Measurements from ENCODE around the gene FCHO1.
"Not testable (repeated sequence)": the region's sequence is repeated elsewhere in the genome, so short reads cannot be mapped to it uniquely, and the experiment has no call there.

The FCHO1 gene

GRCh38 chr19:17783721-17784120 is 32.4 kb downstream of the FCHO1 start:
- intact Hi-C loops (cut with DNase I): loop anchor here (5.0 kb wide), 1 partner anchor 81 kb away; no protein-coding TSS in a partner anchor
- DNase-seq: not testable (repeated sequence)

- DNase-seq: peak in 8 of 10 donors; percentile 34 to 94 (median 75)
- intact Hi-C loops (cut with DNase I): loop anchor here (5.0 kb wide), 1 partner anchor 82 kb away; no protein-coding TSS in a partner anchor
Observed at GRCh38 chr19:17784201-17785008, 33.1 kb downstream of the FCHO1 start.

- intact Hi-C loops (cut with DNase I): no loop called here
- no peak for DNase-seq
Observed at GRCh38 chr19:17787274-17787913, 36.1 kb downstream of the FCHO1 start.

GRCh38 chr19:17788632-17789031 is 37.4 kb downstream of the FCHO1 start:
- intact Hi-C loops (cut with DNase I): no loop called here

DNA sequence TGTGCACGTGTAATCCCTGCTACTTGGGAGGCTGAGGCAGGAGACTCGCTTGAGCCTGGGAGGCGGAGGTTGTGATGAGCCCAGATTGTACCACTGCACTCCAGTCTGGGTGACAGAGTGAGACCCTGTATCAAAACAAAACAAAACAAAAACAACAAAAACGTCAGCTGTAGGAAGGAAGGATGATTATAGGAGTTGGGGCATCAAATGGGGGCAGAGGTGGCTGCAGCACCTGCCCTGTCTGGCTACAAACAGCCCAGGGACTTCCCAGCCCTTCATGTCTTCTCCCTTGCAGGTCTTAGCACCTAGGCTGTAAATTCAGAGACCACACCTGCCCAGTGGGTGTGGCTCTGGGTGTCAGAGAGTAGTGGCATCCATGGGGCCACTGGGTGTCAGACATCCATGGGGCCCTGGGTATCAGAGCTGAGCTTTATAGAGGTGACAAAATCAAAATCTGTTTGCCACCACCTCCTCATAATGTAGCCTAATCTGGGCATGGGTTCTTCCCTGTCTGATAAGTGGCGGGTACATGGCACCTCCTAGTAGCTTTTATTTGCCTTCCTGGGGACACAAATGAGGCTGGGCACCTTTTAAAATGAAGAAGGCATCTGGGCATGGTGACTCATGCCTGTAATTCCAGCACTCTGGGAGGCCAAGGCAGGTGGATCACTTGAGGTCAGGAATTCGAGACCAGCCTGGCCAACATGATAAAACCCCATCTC is 38.9 kb downstream of the FCHO1 start:
- DNase-seq: no peak
- intact Hi-C loops (cut with DNase I): no loop called here

More at GRCh38 chr19:17788632-17789031, 37.4 kb downstream of the FCHO1 start:
- no peak for DNase-seq

GRCh38 chr19:17794412-17794730 is 43.1 kb downstream of the FCHO1 start:
- DNase-seq: no peak
- intact Hi-C loops (cut with DNase I): no loop called here

GRCh38 chr19:17794731-17795494 is 43.6 kb downstream of the FCHO1 start, which contains the start of gene B3GNT3:
Gene B3GNT3, plus strand, starts transcription at chr19:17795138. Its CDS starts 12,670 bp downstream, at chr19:17807808.
- DNase-seq: no peak
- intact Hi-C loops (cut with DNase I): no loop called here

DNA sequence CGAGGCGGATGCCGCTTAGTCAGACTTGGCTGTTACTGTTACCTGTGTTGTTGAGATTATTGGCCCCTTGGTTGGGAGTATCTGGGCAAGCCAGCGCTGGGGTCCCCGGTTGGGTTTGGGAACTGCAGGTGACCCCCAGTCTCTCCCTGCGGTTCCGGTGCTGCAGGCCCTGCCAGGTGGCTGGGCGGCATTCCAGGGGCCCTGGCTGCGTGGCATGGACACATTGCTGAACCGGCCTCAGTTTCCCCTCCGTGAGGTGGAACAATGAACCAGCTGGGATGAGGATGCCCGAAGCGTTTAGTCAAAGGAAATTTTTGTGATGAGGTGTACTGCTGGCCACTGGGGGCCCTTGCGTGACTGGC is 44.2 kb downstream of the FCHO1 start:
- no peak for DNase-seq
- intact Hi-C loops (cut with DNase I): no loop called here

- intact Hi-C loops (cut with DNase I): no loop called here
Observed at GRCh38 chr19:17796013-17796837, 44.9 kb downstream of the FCHO1 start.

GRCh38 chr19:17796838-17797423 is 45.7 kb downstream of the FCHO1 start:
- no peak for DNase-seq
- intact Hi-C loops (cut with DNase I): no loop called here

More at GRCh38 chr19:17796013-17796837, 44.9 kb downstream of the FCHO1 start:
- DNase-seq: no peak

DNA sequence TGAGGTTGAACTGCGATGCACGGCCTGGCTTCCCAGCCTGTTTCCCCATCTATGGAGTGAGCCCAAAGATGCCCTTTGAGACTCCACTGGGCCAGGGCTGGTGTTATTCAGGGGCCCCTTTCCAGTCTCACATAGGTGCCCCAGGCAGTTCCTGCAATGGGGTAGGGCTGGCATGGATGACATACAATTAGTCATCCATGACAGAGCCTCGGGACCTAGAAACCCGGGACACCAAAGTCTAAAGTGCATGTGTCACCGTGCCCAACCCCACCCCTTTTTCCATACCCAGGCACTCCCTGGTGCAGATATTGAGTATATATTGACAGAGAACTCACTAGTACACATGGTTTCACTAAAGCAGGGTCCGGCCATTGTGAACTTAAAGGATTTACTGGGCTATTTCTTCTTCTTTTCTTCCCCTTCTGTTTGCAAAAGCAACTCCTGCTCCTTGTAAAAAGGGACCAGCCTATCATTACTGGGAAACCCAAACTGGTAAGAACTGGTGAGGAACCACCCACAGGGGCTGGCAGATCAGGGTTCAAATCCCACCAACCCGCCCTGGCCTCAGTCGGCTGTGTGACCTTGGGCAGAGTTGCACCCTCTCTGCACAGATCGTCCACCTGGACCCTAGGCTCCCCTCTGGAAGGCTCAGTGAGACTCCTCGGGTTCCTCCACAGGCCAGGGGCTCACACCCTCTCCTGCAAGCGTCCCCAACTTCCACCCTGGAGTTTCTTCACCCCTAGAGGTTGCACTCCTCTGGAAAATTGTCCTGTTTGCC is 46.3 kb downstream of the FCHO1 start:
- intact Hi-C loops (cut with DNase I): no loop called here
- DNase-seq: no peak

- intact Hi-C loops (cut with DNase I); DNase-seq: not testable (repeated sequence)
Observed at GRCh38 chr19:17798599-17798998, 47.3 kb downstream of the FCHO1 start.

DNA sequence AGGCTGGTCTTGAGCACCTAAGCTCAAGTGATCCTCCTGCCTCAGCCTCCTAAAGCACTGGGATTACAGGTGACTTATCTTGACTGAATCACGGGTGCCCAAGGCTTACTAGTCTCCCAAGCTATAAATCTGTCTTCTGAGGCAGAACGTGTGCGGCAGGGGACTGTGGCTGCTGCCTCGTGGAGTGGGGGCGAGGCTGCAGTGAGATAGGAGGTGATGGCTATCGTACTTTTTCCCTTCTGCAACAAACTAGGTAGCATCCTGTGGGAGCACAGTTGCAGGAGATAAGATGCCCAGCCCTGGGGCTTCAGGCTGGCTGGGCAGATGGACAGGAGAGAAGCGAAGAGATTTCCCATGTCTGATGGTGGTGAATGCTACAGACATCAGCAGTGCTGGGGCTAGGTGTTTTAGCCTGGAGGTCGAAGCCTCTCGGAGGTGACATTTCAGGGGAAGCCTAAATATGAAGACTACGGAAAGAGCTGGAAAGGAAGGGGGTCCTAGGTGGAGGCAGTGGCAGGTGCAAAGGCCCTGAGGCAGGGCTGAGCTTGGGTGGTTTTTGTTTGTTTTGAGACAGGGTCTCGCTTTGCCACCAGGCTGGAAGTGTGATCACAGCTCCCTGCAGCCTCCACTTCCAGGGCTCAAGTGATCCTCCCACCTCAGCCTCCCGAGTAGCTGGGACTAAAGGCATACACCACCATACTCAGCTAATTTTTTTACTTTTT is 51.0 kb downstream of the FCHO1 start:
- no peak for DNase-seq
- intact Hi-C loops (cut with DNase I): no loop called here

- intact Hi-C loops (cut with DNase I): no loop called here
- DNase-seq: no peak
Observed at GRCh38 chr19:17803264-17803896, 52.1 kb downstream of the FCHO1 start.

DNA sequence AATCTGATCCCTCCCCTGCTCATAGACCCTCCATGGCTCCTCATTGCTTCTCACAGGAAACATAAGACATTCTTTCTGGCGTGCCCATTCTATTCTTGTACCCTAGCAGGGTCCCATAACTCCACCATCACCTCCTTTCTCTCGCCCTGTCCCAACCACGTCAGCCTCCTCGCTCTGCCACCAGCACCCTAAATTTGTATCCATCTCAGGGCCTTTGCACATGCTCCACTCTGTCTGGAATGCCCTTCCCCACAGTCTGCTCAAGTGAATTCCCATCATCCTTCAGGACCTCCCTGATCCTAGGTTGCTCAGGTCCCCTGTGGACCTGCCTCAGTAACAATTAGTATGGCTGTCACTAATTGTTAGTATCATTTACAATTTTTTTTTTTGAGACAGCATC is 54.1 kb downstream of the FCHO1 start:
- intact Hi-C loops (cut with DNase I): no loop called here
- no peak for DNase-seq

DNA sequence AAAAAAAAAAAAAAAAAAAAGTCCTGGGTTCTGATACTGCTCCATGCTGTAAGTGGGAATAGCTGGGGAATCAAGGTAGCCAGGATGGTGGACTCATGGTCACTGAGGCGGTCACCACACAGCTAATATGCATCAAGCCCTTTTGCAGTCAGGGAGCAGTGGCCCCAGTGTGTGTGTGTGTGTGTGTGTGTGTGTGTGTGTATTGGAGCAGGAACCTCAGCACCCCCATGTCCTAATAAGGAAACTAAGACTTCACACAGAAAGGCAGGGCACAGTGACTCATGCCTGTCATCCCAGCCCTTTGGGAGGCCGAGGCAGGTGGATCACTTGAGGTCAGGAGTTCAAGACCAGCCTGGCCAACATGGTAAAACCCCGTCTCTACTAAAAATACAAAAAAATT is 55.7 kb downstream of the FCHO1 start:
- intact Hi-C loops (cut with DNase I): no loop called here

GRCh38 chr19:17807731-17808316 is 56.5 kb downstream of the FCHO1 start:
- intact Hi-C loops (cut with DNase I): no loop called here
- DNase-seq: no peak

More for the DNA sequence above, 55.7 kb downstream of the FCHO1 start:
- no peak for DNase-seq
